CMK (cell line): ENCODE measurements around the gene NGFR.
"Not testable (repeated sequence)": the region's sequence is repeated elsewhere in the genome, so short reads cannot be mapped to it uniquely, and the experiment has no call there.

ENCODE experiments used
- DNase-seq: peaks from one replicate; pipeline ENCODE4 v3.0.0-alpha.2; 2010; ENCODE audit warnings: low read depth

The NGFR gene

GRCh38 chr17:49545806-49546545, 50.9 kb downstream of the NGFR start:
- DNase-seq = no peak

GRCh38 chr17:49546546-49547535, 51.7 kb downstream of the NGFR start:
- no peak for DNase-seq

- DNase-seq = no peak
Measured at GRCh38 chr17:49547566-49547965, 52.5 kb downstream of the NGFR start.

GRCh38 chr17:49548051-49548505, 53.0 kb downstream of the NGFR start:
- no peak for DNase-seq

- no peak for DNase-seq
Measured at GRCh38 chr17:49548506-49549310, 53.6 kb downstream of the NGFR start.

- DNase-seq = no peak
Measured at GRCh38 chr17:49549311-49549605, 54.2 kb downstream of the NGFR start.

- DNase-seq = no peak
Measured at GRCh38 chr17:49549691-49550678, 54.9 kb downstream of the NGFR start.

- not testable (repeated sequence) for DNase-seq
Measured at GRCh38 chr17:49550764-49551163, 55.7 kb downstream of the NGFR start.

- no peak for DNase-seq
Measured at GRCh38 chr17:49551221-49552069, 56.4 kb downstream of the NGFR start.

GRCh38 chr17:49552070-49552751, 57.1 kb downstream of the NGFR start:
- no peak for DNase-seq

- DNase-seq = no peak
Measured at GRCh38 chr17:49553676-49554335, 58.7 kb downstream of the NGFR start.

GRCh38 chr17:49554694-49555494, 59.8 kb downstream of the NGFR start:
- DNase-seq = no peak

- no peak for DNase-seq
Measured at GRCh38 chr17:49555495-49556222, 60.6 kb downstream of the NGFR start.

GRCh38 chr17:49556223-49556943, 61.3 kb downstream of the NGFR start:
- peak; percentile 72 for DNase-seq

GRCh38 chr17:49557312-49558024, 62.4 kb downstream of the NGFR start:
- peak; percentile 43 for DNase-seq
